HepG2 (cell line): ENCODE data around the gene JAG1. TPM values are rescaled to one million over a fixed set of nuclear protein-coding genes. Genes with fewer than 3 reads are reported as not detected.

Source experiments
- AHR ChIP-seq: IDR thresholded peaks from 2 replicates; pipeline ENCODE4 v1.6.1; 2018; ENCODE audit warnings: missing genetic modification reagents, missing compliant biosample characterization
- CENPX ChIP-seq: sonication (generic); formaldehyde crosslinking; IDR thresholded peaks from 2 replicates; pipeline ENCODE4 v1.9.0; 2021; ENCODE audit warnings: mild to moderate bottlenecking, missing genetic modification reagents, moderate library complexity
- CTCF ChIP-seq: sonication (generic); formaldehyde crosslinking; IDR thresholded peaks from 2 replicates; pipeline ENCODE4 v1.5.0; 2020; ENCODE audit warnings: mild to moderate bottlenecking, missing genetic modification reagents, moderate library complexity
- FOSL2 ChIP-seq: sonication (generic); formaldehyde crosslinking; IDR thresholded peaks from 2 replicates; pipeline ENCODE4 v1.4.0; 2020; ENCODE audit warnings: missing genetic modification reagents
- FOXO1 ChIP-seq: sonication (generic); formaldehyde crosslinking; IDR thresholded peaks from 2 replicates; pipeline ENCODE4 v1.4.0; 2020; ENCODE audit warnings: missing genetic modification reagents
- FOXP1 ChIP-seq, 2 experiments: fragments of 450-650 bp in 1 of 2; IDR thresholded peaks; 2 replicates each; pipeline ENCODE4 v1.6.1; 2017 to 2018; ENCODE audit warnings: antibody characterized with exemption in 1 of 2
- ISL2 ChIP-seq: sonication (generic); formaldehyde crosslinking; IDR thresholded peaks from 2 replicates; pipeline ENCODE4 v1.5.0; 2020; ENCODE audit warnings: missing genetic modification reagents
- KLF9 ChIP-seq: IDR thresholded peaks from 2 replicates; pipeline ENCODE4 v1.6.1; 2016; ENCODE audit warnings: low read depth
- NCOR1 ChIP-seq: fragments of 200-600 bp; sonication (generic); IDR thresholded peaks from 2 replicates; pipeline ENCODE4 v1.7.0; 2017; ENCODE audit warnings: antibody characterized with exemption, low read length, borderline replicate concordance
- PAF1 ChIP-seq: IDR thresholded peaks from 2 replicates; pipeline ENCODE4 v1.6.1; 2016; ENCODE audit warnings: missing genetic modification reagents, missing compliant biosample characterization
- PLSCR1 ChIP-seq: sonication (generic); formaldehyde crosslinking; IDR thresholded peaks from 2 replicates; pipeline ENCODE4 v1.5.0; 2020; ENCODE audit warnings: missing genetic modification reagents, mild to moderate bottlenecking, borderline replicate concordance
- STAG1 ChIP-seq: sonication (generic); formaldehyde crosslinking; IDR thresholded peaks from 2 replicates; pipeline ENCODE4 v1.4.0; 2020; ENCODE audit warnings: missing genetic modification reagents
- XBP1 ChIP-seq: sonication (generic); formaldehyde crosslinking; IDR thresholded peaks from 2 replicates; pipeline ENCODE4 v1.5.0; 2020; ENCODE audit warnings: missing genetic modification reagents
- YEATS4 ChIP-seq: sonication (generic); formaldehyde crosslinking; IDR thresholded peaks from 2 replicates; pipeline ENCODE4 v1.4.0; 2020; ENCODE audit warnings: missing genetic modification reagents, borderline replicate concordance
- ZBTB2 ChIP-seq: sonication (generic); formaldehyde crosslinking; IDR thresholded peaks from 2 replicates; pipeline ENCODE4 v1.8.0; 2022; ENCODE audit warnings: low read depth, missing genetic modification reagents
- ZHX1 ChIP-seq: sonication (generic); formaldehyde crosslinking; IDR thresholded peaks from 2 replicates; pipeline ENCODE4 v1.8.1; 2022; ENCODE audit warnings: low read depth, mild to moderate bottlenecking, missing genetic modification reagents
- ZMYM2 ChIP-seq: sonication (generic); formaldehyde crosslinking; IDR thresholded peaks from 2 replicates; pipeline ENCODE4 v1.8.0; 2022; ENCODE audit warnings: mild to moderate bottlenecking, missing genetic modification reagents
- ZNF3 ChIP-seq: IDR thresholded peaks from 2 replicates; pipeline ENCODE4 v1.7.0; 2017; ENCODE audit warnings: inconsistent platforms
- ZNF501 ChIP-seq: sonication (generic); formaldehyde crosslinking; IDR thresholded peaks from 2 replicates; pipeline ENCODE4 v1.5.1; 2020; ENCODE audit warnings: mild to moderate bottlenecking, moderate library complexity, missing genetic modification reagents
- ZNF557 ChIP-seq: sonication (generic); formaldehyde crosslinking; IDR thresholded peaks from 2 replicates; pipeline ENCODE4 v1.4.0; 2020; ENCODE audit warnings: missing genetic modification reagents
- ZNF629 ChIP-seq: sonication (generic); formaldehyde crosslinking; conservative IDR thresholded peaks from 2 replicates; pipeline ENCODE4 v1.5.0; 2020; ENCODE audit warnings: missing genetic modification reagents
- ZNF883 ChIP-seq: sonication (generic); formaldehyde crosslinking; IDR thresholded peaks from 2 replicates; pipeline ENCODE4 v1.5.1; 2020; ENCODE audit warnings: mild to moderate bottlenecking, missing genetic modification reagents; ENCODE audit errors: not compliant biosample characterization
- polyA plus RNA-seq, 8 experiments: library from polyadenylated mRNA; depleted of rRNA in 3 of 8; stranded (reverse) in 7 of 8; unstranded in 1 of 8; fragments of >200 nt; fragmentation: Illumina TruSeq in 4 of 8; extraction: Trizol in 4 of 8; gene quantifications; 2 replicates each; pipeline versions ENCODE4 v1.2.1 to v1.2.3, GENCODE V29; 2011 to 2016; ENCODE audit warnings: low read depth in 4 of 8, missing spikeins in 1 of 8, mixed read lengths in 1 of 8; ENCODE audit not compliant: insufficient read depth in 1 of 8
- total RNA-seq, 5 experiments: library from RNA; depleted of rRNA; stranded (reverse); fragments of >200 nt; fragmentation: Illumina TruSeq; extraction: Trizol; gene quantifications; 2 replicates each; pipeline ENCODE4 v1.2.3, GENCODE V29; 2016; ENCODE audit warnings: low read depth in 1 of 5
- TF ChIP-seq, protein P1 (sequence below): sonication (generic); formaldehyde crosslinking; IDR thresholded peaks from 2 replicates; pipeline ENCODE4 v1.8.0; 2022; ENCODE audit warnings: missing genetic modification reagents, mild to moderate bottlenecking, borderline replicate concordance

JAG1 gene
- total and polyA plus RNA-seq, 2 of the 13 experiments (the other 11 are each of a cell fraction or from before 2014, with no cell fraction given): 47.1 to 56.3 TPM

DNA sequence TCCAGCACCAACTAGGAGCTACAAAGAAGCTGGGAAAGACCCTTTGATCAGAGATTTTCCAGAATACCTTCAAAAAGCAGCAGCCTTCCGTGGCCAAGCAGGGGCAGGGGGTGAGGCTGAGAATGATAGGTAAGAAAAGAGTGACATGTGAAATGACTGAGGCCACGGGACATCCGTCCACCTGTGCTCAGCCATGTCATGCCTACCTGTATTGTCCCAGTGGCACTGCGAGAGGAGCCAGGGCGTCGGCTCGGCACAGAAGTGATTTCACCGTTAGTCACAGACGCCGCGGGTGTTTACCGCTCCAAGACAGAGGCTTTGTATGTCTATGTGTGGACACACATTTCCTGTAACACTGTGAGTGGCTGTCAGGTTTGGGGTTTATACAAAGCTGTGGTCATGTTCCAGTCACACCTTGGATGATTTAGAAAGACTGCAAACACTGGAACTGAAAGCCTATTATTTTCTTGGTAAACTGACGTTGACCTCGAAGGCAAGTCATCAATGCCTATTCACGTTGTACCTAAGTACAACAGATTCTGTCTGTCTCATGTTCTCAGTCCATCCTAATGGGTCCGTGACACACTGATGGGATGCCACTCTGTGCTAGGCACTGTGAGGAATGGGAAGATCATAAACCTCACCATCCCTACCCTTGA lies 32.1 kb upstream of the JAG1 start (continued):
- TF ChIP-seq ZNF883 (CRISPR knock-in tag) (no peak), ZNF501 (CRISPR knock-in tag) (0 out of 2 replicates have a peak, but pooled peaks have one; percentile 19), CENPX (CRISPR knock-in tag) (no peak), PAF1 (no peak), ZNF557 (no peak), NCOR1 (no peak), ISL2 (CRISPR knock-in tag) (peak; percentile 80), CTCF (CRISPR knock-in tag) (0 out of 2 replicates have a peak, but pooled peaks have one; percentile 15), ZBTB2 (CRISPR knock-in tag) (0 out of 2 replicates have a peak, but pooled peaks have one; percentile 43), AHR (peak; percentile 65; the same call in 1 of the 2 replicates), ZNF629 (CRISPR knock-in tag) (peak; percentile 58; the same call in 1 of the 2 replicates), FOSL2 (peak; percentile 96), KLF9 (CRISPR knock-in tag) (no peak), PLSCR1 (CRISPR knock-in tag) (no peak), ZMYM2 (CRISPR knock-in tag) (no peak), ZNF3 (no peak), FOXO1 (peak; percentile 86; the same call in 1 of the 2 replicates), XBP1 (no peak), STAG1 (no peak), YEATS4 (CRISPR knock-in tag) (no peak), ZHX1 (CRISPR knock-in tag) (0 out of 2 replicates have a peak, but pooled peaks have one; percentile 54), FOXP1 (IDR thresholded peaks at IDR 0.05) (no peak), FOXP1 (CRISPR knock-in tag; IDR thresholded peaks at IDR 0.05) (peak; percentile 92)
- TF ChIP-seq, protein P1, sequence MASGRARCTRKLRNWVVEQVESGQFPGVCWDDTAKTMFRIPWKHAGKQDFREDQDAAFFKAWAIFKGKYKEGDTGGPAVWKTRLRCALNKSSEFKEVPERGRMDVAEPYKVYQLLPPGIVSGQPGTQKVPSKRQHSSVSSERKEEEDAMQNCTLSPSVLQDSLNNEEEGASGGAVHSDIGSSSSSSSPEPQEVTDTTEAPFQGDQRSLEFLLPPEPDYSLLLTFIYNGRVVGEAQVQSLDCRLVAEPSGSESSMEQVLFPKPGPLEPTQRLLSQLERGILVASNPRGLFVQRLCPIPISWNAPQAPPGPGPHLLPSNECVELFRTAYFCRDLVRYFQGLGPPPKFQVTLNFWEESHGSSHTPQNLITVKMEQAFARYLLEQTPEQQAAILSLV (CRISPR knock-in tag): no peak
